Activated T-helper 1 cell treated with anti-CD3 and anti-CD28 coated beads, Interleukin-12 subunit alpha, Interleukin-12 subunit beta, Interleukin-2, Interleukin-4 antibody, amounts not matched to agents 30 ng/mL and 10 ng/mL and 1 ng/mL, durations not matched to agents 14 hours and 24 hours and 36 hours (primary cell): ENCODE measurements around the gene TANGO2. TPM values are rescaled to one million over a fixed set of nuclear protein-coding genes. Genes with fewer than 3 reads are reported as not detected.

ENCODE experiments used
- DNase-seq: peaks from one replicate; pipeline ENCODE4 v3.0.0; 2021; ENCODE audit warnings: low spot score
- H3K27ac Mint-ChIP-seq: one replicate; pipeline ENCODE4 v1.8.0; 2021; ENCODE audit warnings: mild to moderate bottlenecking, mixed read lengths
- H3K27me3 Mint-ChIP-seq: one replicate; pipeline ENCODE4 v1.8.0; 2022; ENCODE audit warnings: mild to moderate bottlenecking, moderate library complexity, mixed read lengths; ENCODE audit not compliant: insufficient read depth
- H3K36me3 Mint-ChIP-seq: one replicate; pipeline ENCODE4 v1.8.0; 2021; ENCODE audit warnings: low read depth, mixed read lengths
- H3K4me1 Mint-ChIP-seq: one replicate; pipeline ENCODE4 v1.8.0; 2021; ENCODE audit warnings: low read depth, mixed read lengths
- H3K4me3 Mint-ChIP-seq: one replicate; pipeline ENCODE4 v1.8.0; 2021; ENCODE audit warnings: mild to moderate bottlenecking, moderate library complexity, mixed read lengths
- H3K9me3 Mint-ChIP-seq: one replicate; pipeline ENCODE4 v1.8.0; 2021; ENCODE audit warnings: mixed read lengths
- intact Hi-C: fragments of 100-400 bp; cut with micrococcal nuclease; formaldehyde crosslinking; loops from one replicate; pipeline ENCODE4 v1.15.1; 2024
- total RNA-seq: library from RNA; stranded (reverse); gene quantifications from 2 replicates; pipeline ENCODE4 v1.2.3, GENCODE V29; 2022

Gene TANGO2
- total RNA-seq, 1 donor from 2014 or later = 29.2 TPM

DNA sequence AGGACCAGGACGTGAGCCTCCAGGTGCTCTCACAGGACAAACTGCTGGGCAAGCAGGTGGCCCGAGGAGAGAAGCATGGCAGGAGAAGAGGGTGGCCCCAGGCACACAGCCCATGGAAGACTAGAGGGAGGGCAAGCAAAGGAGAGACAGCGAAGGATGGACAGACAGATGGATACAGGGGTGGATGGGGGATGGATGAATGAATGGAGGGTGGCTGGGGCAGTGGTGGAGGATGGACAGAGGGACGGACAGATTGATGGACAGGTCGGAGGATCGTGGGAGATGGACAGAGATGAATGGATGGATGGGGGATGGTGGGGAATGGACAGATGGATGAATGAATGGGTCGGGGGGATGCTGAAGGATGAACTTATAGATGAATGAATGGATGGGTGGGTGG lies 27.0 kb upstream of the TANGO2 start:
- H3K4me1 Mint-ChIP-seq = no peaks in the 10 kb centered on the region
- H3K27ac Mint-ChIP-seq = no peak overlapping the region

GRCh38 chr22:19994851-19995610 lies 25.9 kb upstream of the TANGO2 start:
- H3K36me3 Mint-ChIP-seq = no peaks in the 10 kb centered on the region
- H3K27me3 Mint-ChIP-seq = peaks cover 4% of the 10 kb centered on the region
- no peak for DNase-seq
- no peaks in the 10 kb centered on the region for H3K4me1 Mint-ChIP-seq
- H3K9me3 Mint-ChIP-seq = no peaks in the 10 kb centered on the region
- H3K27ac Mint-ChIP-seq = peak overlapping the region; percentile 4
- no peak overlapping the region for H3K4me3 Mint-ChIP-seq
- intact Hi-C loops = no loop called here

More for the DNA sequence above, 27.0 kb upstream of the TANGO2 start:
- Mint-ChIP-seq H3K9me3 (no peaks in the 10 kb centered on the region), H3K4me3 (no peak overlapping the region), H3K36me3 (no peaks in the 10 kb centered on the region), H3K27me3 (peaks cover 6% of the 10 kb centered on the region)
- no peak for DNase-seq
- intact Hi-C loops = no loop called here

DNA sequence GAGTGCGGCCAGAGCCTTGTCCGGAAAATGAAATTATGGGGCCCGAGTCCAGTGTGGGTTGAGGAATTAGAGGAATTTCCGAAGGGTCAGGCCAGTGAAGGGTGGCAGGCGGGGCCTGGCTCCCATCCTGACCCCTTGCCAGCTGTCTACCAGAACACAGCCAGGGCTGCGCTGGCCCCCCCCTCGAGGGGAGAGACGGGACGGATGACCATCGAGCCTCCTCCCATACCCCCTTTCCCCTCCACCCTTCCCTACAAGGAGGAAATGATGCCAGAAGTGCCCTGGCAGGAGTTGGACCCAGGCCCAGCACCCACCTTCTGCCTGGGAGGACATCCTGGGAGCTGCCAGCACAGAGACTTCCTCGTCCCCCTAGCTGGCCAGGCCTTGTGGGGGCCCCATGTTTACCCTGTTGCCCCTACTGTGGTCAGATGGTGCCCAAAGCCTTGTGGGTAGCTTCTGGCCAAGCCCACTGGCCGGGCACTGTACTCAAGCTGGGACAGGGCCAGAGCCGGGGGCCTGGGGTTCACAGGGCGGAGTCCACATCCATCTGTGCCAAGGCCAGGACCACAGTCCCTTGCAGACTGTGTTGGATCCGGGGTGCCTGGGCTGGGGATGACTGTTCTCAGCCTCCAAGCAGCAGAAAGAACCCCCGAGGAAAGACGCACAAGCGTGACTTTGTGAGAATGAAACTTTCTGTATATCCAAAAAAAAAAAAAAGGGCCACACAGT lies 25.1 kb upstream of the TANGO2 start:
- intact Hi-C loops = no loop called here
- H3K9me3 Mint-ChIP-seq = no peaks in the 10 kb centered on the region
- peaks cover 3% of the 10 kb centered on the region for H3K27me3 Mint-ChIP-seq
- H3K27ac Mint-ChIP-seq = no peak overlapping the region
- H3K4me3 Mint-ChIP-seq = no peak overlapping the region
- DNase-seq = no peak
- H3K36me3 Mint-ChIP-seq = no peaks in the 10 kb centered on the region
- no peaks in the 10 kb centered on the region for H3K4me1 Mint-ChIP-seq

DNA sequence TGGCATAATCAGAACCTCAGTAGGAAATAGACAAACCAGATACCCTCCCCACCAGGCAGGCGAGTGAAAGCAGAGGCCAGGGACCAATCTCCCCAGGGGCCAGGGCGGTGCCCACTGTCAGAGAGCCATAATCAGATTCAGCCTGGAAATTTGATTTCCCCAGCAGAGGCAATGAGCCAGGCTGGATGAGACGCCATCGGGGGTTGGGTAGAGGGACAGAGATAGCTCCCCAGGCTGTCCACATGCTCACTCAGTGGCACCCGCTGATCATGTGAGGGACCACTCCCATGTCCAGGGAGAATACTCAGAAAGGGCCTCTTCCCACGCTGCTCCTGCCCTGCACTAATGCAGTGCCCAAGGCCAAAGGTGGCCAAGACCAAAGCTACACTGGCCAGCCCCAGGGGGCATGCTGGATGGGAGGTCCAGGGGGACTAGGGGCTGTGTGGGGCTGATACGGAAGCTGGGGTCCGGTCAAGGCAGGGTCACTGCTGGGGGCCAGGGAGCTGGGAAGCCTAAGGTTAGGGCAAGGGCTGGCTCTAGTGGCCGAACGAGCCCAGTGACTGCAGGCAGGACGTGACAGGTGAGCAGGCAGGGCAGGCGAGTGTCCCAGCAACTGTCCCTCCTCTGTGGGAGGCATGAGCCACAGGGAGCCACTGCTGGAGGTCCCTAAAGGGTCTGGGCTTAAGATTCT lies 24.1 kb upstream of the TANGO2 start:
- Mint-ChIP-seq H3K9me3 (no peaks in the 10 kb centered on the region), H3K27me3 (peaks cover 5% of the 10 kb centered on the region), H3K4me3 (no peak overlapping the region), H3K36me3 (no peaks in the 10 kb centered on the region), H3K4me1 (no peaks in the 10 kb centered on the region), H3K27ac (no peak overlapping the region)
- no peak for DNase-seq
- intact Hi-C loops = no loop called here

- Mint-ChIP-seq H3K9me3 (no peaks in the 10 kb centered on the region), H3K27ac (no peak overlapping the region), H3K4me1 (no peaks in the 10 kb centered on the region), H3K36me3 (no peaks in the 10 kb centered on the region), H3K4me3 (no peak overlapping the region), H3K27me3 (peaks cover 5% of the 10 kb centered on the region)
- intact Hi-C loops = no loop called here
- no peak for DNase-seq
Measured at GRCh38 chr22:19997561-19998231, 23.2 kb upstream of the TANGO2 start.

- no peaks in the 10 kb centered on the region for H3K4me1 Mint-ChIP-seq
- peaks cover 7% of the 10 kb centered on the region for H3K9me3 Mint-ChIP-seq
- no peaks in the 10 kb centered on the region for H3K36me3 Mint-ChIP-seq
- intact Hi-C loops = no loop called here
- H3K4me3 Mint-ChIP-seq = no peak overlapping the region
- H3K27ac Mint-ChIP-seq = no peak overlapping the region
- no peak for DNase-seq
- peaks cover 5% of the 10 kb centered on the region for H3K27me3 Mint-ChIP-seq
Measured at GRCh38 chr22:19998232-19998951, 22.5 kb upstream of the TANGO2 start.

DNA sequence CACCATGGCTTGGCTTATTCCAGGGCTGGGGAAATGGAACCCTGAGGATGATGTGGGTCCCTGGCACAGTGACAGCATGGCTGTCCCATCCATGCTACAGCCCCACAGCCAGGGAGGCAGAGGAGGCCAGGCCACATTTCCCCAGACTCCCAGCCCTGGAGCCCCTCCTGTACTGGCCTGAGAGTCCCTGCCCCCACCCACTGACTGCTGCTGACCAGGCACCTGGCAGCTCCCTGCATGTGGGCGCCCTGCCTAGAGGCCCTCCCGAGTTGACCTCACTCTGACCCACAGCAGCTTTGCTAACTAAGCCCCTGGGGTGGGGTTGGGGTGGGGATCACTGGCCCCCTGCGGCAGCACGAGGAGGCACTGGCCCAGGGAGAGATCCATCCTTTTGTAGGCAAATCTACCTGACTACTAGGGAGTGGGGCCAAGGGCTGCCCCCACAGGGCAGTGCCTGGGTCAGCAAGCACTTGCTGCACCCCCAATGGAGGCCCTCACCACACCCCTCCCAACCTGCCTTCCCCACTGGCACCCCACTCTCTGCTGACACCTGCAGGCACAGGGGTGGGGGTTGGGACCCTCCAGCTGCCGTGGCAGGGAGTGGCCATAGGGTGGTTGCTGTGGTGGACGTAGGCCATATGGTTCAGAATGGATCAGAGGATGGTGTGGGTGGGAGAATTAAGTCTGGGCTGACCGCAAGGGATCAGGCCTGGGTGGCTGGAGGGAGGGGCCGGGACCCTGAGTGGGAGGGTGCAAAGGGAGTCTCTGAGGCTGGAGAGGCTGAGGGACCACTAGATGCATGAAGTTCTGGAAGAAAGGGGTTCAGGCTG lies 21.7 kb upstream of the TANGO2 start:
- peaks cover 5% of the 10 kb centered on the region for H3K27me3 Mint-ChIP-seq
- H3K4me3 Mint-ChIP-seq = no peak overlapping the region
- peaks cover 15% of the 10 kb centered on the region for H3K9me3 Mint-ChIP-seq
- no peak for DNase-seq
- no peaks in the 10 kb centered on the region for H3K36me3 Mint-ChIP-seq
- no peaks in the 10 kb centered on the region for H3K4me1 Mint-ChIP-seq
- no peak overlapping the region for H3K27ac Mint-ChIP-seq
- intact Hi-C loops = no loop called here

DNA sequence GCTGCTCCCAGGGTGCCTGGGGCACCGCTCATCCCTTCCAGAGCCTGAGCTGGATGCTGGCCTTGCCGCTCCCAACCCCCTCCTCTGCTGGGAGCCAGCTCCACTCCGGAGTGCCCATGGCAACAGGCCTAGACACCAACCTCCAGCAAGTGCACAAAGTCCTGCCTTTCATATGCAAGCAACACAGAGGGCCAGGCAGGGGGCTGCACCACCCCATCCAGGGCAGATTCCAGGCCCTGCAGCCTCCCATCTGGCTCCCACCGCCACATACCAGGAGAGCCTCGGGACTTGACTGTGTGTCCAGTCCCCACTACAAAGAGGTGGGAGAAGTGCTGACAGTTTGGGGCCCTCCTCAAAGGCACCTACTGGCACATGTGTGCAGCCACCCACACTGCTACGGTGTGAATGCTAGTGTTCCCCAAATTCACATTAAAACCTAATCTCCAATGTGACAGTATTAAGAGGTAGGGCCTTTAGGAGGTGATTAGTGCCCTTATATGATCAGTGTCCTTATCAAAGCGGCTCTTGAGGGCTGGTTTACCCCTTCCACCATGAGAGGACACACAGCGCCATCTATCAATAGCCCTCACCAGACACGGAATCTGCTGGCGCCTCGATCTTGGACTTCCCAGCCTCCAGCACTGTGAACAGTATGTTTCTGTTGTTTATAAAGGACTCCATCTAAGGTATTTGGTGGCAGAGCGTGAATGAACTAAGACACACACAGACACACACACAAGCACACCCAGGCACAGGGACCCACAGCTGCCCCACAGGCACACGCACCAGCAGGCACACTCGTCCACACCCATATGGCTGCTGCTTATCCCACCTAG lies 20.4 kb upstream of the TANGO2 start:
- no peak overlapping the region for H3K4me3 Mint-ChIP-seq
- no peaks in the 10 kb centered on the region for H3K4me1 Mint-ChIP-seq
- no peak for DNase-seq
- intact Hi-C loops = no loop called here
- H3K27ac Mint-ChIP-seq = no peak overlapping the region
- H3K9me3 Mint-ChIP-seq = peaks cover 21% of the 10 kb centered on the region
- H3K27me3 Mint-ChIP-seq = peaks cover 8% of the 10 kb centered on the region
- no peaks in the 10 kb centered on the region for H3K36me3 Mint-ChIP-seq

- Mint-ChIP-seq H3K36me3 (no peaks in the 10 kb centered on the region), H3K4me1 (no peaks in the 10 kb centered on the region), H3K27me3 (peaks cover 8% of the 10 kb centered on the region), H3K9me3 (peaks cover 21% of the 10 kb centered on the region), H3K4me3 (no peak overlapping the region), H3K27ac (no peak overlapping the region)
- no peak for DNase-seq
- intact Hi-C loops = no loop called here
Measured at GRCh38 chr22:20001082-20001638, 19.8 kb upstream of the TANGO2 start.

DNA sequence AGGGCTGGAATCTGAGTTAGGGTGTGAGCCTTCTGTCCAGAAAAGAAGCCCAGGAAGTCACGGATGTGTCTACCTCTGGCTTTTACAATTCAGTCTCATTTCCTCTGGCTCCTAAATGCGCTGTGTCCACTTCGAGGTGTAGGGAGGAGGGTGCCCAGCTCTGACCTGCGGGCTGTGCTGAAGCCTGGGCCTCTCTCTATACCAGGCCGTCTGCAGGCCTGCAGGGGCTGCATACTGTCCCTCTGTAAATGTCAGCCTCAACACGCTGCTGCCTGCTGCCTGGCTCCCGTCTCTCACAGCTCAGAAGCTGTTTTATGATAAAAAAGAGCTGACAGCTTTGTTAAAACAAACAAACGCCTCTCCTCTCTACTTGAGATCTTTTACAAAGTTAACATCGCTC lies 18.8 kb upstream of the TANGO2 start:
- DNase-seq = no peak
- Mint-ChIP-seq H3K4me3 (no peak overlapping the region), H3K27me3 (peaks cover 8% of the 10 kb centered on the region), H3K27ac (no peak overlapping the region), H3K4me1 (no peaks in the 10 kb centered on the region), H3K9me3 (peaks cover 21% of the 10 kb centered on the region), H3K36me3 (no peaks in the 10 kb centered on the region)
- intact Hi-C loops = no loop called here

- no peak overlapping the region for H3K27ac Mint-ChIP-seq
- intact Hi-C loops = no loop called here
Measured at GRCh38 chr22:20002636-20003035, 18.3 kb upstream of the TANGO2 start.

More at GRCh38 chr22:20002636-20003035, 18.3 kb upstream of the TANGO2 start:
- H3K36me3 Mint-ChIP-seq = no peaks in the 10 kb centered on the region
- H3K4me1 Mint-ChIP-seq = no peaks in the 10 kb centered on the region
- peaks cover 21% of the 10 kb centered on the region for H3K9me3 Mint-ChIP-seq
- H3K4me3 Mint-ChIP-seq = no peak overlapping the region
- DNase-seq = no peak
- peaks cover 8% of the 10 kb centered on the region for H3K27me3 Mint-ChIP-seq
